ENCODE measurements around the gene DGKD.

DNA sequence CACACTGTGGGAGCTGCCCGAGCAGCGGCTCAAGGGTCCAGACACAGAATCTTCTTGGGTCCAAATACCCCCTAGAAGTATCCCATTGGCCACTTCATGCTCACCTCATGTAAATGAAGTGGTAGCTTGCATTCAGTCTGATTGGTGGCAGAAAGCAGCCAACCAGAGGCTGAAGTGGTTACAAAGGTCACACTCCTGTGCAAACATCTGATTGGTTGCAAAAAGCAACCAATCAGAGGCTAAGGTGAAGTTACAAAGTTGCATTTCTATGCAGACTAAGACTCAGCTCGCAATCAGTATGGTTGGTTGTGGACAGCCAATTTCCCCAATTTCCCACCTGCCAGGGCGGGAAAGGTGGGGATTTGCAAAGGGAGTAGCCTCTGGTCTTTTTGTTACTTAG lies 94.3 kb downstream of the DGKD start:
- no peak for TF ChIP-seq POLR2AphosphoS5 (IDR thresholded peaks at IDR 0.05; ENCODE audit: low read depth, low read length)
- no peak for TF ChIP-seq POLR2A (IDR thresholded peaks at IDR 0.05; ENCODE audit: low read depth, low read length)

All from GM12892 (cell line).